Measurements from ENCODE around the gene PRELID1.

- TF ChIP-seq, protein P1, sequence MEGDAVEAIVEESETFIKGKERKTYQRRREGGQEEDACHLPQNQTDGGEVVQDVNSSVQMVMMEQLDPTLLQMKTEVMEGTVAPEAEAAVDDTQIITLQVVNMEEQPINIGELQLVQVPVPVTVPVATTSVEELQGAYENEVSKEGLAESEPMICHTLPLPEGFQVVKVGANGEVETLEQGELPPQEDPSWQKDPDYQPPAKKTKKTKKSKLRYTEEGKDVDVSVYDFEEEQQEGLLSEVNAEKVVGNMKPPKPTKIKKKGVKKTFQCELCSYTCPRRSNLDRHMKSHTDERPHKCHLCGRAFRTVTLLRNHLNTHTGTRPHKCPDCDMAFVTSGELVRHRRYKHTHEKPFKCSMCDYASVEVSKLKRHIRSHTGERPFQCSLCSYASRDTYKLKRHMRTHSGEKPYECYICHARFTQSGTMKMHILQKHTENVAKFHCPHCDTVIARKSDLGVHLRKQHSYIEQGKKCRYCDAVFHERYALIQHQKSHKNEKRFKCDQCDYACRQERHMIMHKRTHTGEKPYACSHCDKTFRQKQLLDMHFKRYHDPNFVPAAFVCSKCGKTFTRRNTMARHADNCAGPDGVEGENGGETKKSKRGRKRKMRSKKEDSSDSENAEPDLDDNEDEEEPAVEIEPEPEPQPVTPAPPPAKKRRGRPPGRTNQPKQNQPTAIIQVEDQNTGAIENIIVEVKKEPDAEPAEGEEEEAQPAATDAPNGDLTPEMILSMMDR (IDR thresholded peaks at IDR 0.05; ENCODE audit: insufficient read depth, low read length), result no peak
- TF ChIP-seq REST (IDR thresholded peaks at IDR 0.05; ENCODE audit: insufficient replicate concordance, low read depth), result no peak
- no peak for TF ChIP-seq POLR2AphosphoS5 (IDR thresholded peaks at IDR 0.05; ENCODE audit: low read depth)
Observed at GRCh38 chr5:177353093-177353492, 49.5 kb downstream of the PRELID1 start.
